Fibroblast of lung (primary cell): ENCODE results near the gene AOC3.

Experiments
- CTCF ChIP-seq, 2 donors: IDR thresholded peaks in 1 of 2; conservative IDR thresholded peaks in 1 of 2; 1 replicate in 1 of 2; 2 replicates in 1 of 2; pipeline ENCODE4 v1.5.1; 2011 to 2012; ENCODE audit warnings: low read length in 2 of 2, control low read depth in 1 of 2, inconsistent platforms in 1 of 2, low read depth in 1 of 2, mild to moderate bottlenecking in 1 of 2
- EZH2 ChIP-seq: IDR thresholded peaks from 2 replicates; pipeline ENCODE4 v1.5.1; 2012; ENCODE audit warnings: low read length, control low read depth, mild to moderate bottlenecking; ENCODE audit errors: missing control alignments

- TF ChIP-seq CTCF (conservative IDR thresholded peaks at IDR 0.05 in 1 of 2, IDR thresholded peaks at IDR 0.05 in 1 of 2; ENCODE audit: low read depth in 1 of 2, low read length in 2 of 2), result no peak
- no peak for TF ChIP-seq EZH2
Measured at GRCh38 chr17:42833767-42834422, 17.1 kb upstream of the AOC3 start.
